ENCODE data around the gene CTSE.

CTSE gene

GRCh38 chr1:205989786-205990185 lies 33.9 kb downstream of the CTSE start:
- DNase-seq = no peak

DNA sequence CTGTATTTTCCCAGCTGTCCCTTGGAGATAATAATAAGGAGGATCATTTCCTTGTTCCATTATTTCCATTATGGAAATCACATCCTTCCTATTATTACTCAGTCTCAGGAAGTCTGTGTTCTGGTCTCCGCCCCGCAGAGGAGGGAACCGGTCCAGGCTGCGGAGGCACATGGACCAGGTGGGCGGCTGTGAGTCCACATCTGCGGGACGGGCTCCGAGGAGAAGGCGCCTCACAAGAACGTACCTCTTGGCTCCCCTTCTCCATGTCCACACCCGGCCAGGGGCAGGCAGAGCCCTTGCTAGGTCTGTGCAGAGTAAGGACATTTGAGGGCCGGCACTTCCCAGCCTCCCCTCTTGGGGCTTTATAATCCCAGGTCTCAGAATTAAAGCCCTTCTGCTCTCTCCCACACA lies 35.1 kb downstream of the CTSE start:
- DNase-seq = no peak

- DNase-seq = peak; percentile 30
Observed at GRCh38 chr1:205986861-205987260, 36.8 kb downstream of the CTSE start.

GRCh38 chr1:205986292-205986691 lies 37.4 kb downstream of the CTSE start:
- no peak for DNase-seq

- DNase-seq = no peak
Observed at GRCh38 chr1:205985330-205986005, 38.2 kb downstream of the CTSE start.

GRCh38 chr1:205983925-205984725 lies 39.6 kb downstream of the CTSE start:
- DNase-seq = peak; percentile 71

DNA sequence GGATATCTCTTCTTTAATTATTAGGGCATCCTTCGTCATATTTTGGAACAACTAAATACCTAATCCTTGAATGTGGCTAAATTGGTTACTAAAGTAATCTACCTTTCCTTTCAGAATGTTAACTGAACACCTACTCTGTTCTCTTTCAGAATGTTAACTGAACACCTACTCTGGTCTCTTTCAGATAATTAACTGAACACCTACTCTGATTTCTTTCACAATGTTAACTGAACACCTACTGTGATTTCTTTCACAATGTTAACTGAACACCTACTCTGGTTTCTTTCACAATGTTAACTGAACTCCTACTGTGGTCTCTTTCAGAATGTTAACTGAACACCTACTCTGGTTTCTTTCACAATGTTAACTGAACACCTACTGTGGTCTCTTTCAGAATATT lies 42.4 kb downstream of the CTSE start:
- no peak for DNase-seq

DNA sequence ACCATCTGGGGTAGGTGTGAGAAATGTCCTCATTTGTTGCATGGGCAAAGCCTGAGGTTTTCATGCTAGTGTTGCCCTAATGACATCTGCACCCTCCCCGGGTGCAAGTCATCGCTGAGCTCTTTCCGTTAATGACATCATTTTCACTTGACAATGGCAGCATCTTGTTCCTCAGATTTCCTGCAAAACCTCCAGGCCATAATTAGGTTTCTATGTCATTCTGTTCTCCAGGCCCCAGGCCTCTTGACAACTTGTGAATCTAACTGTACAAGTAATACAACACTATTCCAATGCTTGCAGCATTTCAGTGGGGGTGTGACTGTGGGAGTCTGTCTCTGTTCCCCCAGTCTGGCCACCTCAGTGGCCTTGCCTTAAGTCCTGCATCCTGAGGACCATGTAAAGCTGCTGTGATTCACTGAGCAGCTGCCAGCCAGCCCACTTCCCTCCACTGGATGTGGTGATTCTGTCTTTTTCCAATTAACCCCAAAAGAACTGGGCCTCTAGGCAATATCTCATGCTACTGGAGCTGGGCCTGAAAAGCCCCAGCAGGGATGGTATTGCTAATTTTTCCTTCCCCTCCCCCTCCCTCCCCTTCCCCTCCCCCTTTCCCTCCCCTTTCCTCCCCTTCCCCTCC lies 43.3 kb downstream of the CTSE start:
- no peak for DNase-seq

GRCh38 chr1:205979301-205979700 lies 44.4 kb downstream of the CTSE start:
- DNase-seq = no peak

- DNase-seq = no peak
Observed at GRCh38 chr1:205978676-205979075, 45.0 kb downstream of the CTSE start.

DNA sequence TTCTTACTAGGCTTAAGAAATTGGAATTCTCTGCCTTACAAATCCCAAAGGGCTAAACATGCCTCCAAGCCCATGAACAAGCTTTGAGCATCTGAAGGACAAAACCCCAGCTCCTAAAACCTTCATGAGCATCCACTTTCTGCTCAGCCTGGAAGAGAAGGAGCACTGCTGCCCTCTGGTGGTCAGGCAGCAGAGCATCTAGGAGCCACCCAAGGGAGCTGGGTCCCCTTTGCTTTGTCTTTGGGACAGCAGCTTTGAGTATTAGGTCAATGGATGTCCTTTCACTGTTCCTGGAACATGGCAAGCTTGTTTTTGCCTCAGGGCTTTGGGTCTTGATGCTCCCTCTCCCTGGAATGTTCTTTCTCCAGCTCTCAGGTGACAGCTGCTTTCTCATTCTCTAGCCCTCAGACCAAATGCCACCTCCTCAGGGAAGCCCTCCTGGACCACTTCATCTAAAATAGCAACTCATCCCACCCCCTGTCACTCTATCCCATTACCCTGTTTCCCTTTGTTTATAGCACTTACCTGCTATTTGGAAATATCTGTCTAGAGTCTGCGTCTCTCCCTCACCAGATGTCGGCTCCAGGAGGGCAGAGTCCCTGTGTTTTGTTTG lies 46.2 kb downstream of the CTSE start:
- DNase-seq = peak; percentile 88

- peak; percentile 72 for DNase-seq
Observed at GRCh38 chr1:205976708-205977401, 46.8 kb downstream of the CTSE start.

DNA sequence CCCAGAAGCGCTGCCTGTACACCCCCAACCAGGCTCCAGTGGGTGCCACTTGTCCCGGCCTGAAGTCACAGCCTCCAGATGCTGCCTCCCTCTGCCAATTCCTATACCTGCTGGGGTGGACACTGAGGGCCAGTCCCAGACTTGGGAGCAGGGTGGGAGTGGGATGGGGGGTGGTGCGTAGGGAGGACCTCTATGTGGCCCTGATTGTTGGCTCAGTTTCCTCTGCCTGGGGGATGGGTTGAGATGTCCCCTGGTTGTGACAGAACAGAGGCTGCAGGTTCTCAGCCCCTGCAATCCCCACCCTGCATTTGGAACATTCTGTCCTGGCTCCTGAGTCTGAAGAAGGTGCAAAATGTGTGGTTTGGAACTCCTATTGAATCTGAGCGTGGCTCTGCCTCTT lies 47.7 kb downstream of the CTSE start:
- no peak for DNase-seq

DNA sequence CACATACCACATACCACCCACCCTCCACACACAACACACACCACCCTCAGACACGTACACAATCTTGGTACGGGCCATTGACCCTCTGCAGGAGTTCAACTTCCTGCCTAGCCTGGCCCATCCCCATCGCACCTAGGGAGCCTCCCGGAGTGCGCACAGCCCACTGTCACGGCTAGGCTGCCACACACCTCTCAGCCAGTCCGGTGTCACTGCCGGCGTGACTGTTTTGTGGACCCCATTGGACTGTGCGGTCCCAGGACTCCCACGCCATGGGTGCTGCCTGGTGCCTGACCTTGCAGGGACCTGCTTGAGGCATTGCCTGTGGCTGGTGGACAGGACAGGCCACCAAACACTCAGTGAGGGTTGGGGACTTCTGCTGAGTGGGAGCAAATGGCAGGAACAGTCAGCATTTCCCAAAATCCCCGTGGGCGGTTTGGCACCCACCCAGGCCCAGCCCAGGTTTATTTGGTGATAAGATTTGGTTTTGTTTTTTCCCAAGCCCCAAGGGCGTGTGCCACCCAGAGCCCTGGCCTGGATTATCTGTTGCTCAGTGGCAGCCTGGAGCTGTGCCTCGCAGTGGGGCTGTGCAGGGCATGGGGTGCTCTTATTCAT lies 48.2 kb downstream of the CTSE start:
- DNase-seq = no peak

DNA sequence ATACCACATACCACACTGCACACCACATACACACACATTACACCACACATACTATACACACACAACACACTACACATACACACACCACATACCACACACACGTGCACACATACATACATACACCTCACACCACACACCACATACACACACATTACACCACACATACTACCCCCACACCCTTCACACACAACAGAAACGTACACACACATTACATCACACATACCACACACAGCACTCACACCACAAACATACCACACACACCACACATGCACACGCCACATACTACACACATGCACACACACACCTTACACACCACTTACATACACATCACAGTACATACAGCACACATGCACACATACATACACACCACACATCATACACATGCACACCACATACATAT lies 49.0 kb downstream of the CTSE start:
- no peak for DNase-seq

GRCh38 chr1:205973377-205974232 lies 50.1 kb downstream of the CTSE start:
- DNase-seq = no peak

- peak; percentile 54 for DNase-seq
Observed at GRCh38 chr1:205972491-205973168, 51.1 kb downstream of the CTSE start.

GRCh38 chr1:205972081-205972480 lies 51.6 kb downstream of the CTSE start:
- no peak for DNase-seq

DNA sequence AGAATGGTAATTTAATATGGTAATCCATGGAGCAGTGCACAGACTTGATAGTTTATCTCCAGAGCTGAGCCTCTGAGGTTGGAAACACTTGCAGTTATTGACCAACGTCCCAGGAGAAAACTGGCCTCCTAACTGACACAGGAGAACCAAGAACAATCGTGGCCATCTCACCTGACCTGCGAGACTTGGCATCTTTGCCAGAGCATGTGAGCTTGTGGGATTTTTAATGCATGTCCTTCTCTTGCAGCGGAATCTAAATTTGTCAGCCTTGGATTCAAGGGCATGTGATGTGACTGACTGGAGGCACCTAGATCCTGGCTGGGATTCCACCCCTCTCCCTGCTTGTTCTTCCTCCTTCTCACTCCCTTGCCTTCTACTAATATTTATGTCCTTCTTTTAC lies 52.6 kb downstream of the CTSE start:
- no peak for DNase-seq

- no peak for DNase-seq
Observed at GRCh38 chr1:205970486-205970885, 53.2 kb downstream of the CTSE start.

DNA sequence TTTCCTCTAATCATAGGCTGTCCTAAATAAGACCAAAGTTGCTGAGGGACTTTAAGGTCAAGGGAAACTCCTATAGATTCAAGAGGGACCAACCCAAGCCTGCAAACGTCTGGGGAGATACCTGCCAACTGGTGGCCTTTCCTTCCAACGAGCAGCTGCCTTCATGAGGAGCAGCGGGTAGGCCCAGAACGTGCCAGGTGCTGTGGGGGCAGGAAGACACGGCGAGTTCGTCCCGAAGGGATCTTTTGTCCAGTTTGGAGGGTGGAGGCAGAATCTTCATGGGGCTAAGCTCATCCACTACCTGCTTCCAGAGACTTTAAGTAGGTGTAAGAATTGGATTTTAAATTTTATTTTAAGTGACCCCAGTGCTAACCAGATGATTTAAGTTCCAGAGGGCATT lies 54.5 kb downstream of the CTSE start:
- DNase-seq = no peak

Measured in fibroblast of skin of scalp (primary cell).